Astrocyte (in vitro differentiated cells and primary cell): ENCODE results near the gene ARHGAP25.

Experiments
- CTCF ChIP-seq: IDR thresholded peaks from 2 replicates; pipeline ENCODE4 v1.5.1; 2011; ENCODE audit warnings: low read depth, mild to moderate bottlenecking, inconsistent platforms, low read length, moderate library complexity; ENCODE audit not compliant: insufficient read depth
- EZH2 ChIP-seq: IDR thresholded peaks from 2 replicates; pipeline ENCODE4 v1.6.1; 2012; ENCODE audit warnings: mild to moderate bottlenecking, low read length, inconsistent platforms; ENCODE audit not compliant: insufficient read depth

- TF ChIP-seq CTCF (no peak), EZH2 (no peak)
These were observed 115.9 kb downstream of the ARHGAP25 start for GRCh38 chr2:68850524-68850923.
